ENCODE measurements around the gene MID2. TPM values are rescaled to one million over a fixed set of nuclear protein-coding genes. Genes with fewer than 3 reads are reported as not detected.
"Not testable (repeated sequence)": the region's sequence is repeated elsewhere in the genome, so short reads cannot be mapped to it uniquely, and the experiment has no call there.

Gene MID2
- total RNA-seq, 1 donor from 2014 or later = 14.2 TPM

DNA sequence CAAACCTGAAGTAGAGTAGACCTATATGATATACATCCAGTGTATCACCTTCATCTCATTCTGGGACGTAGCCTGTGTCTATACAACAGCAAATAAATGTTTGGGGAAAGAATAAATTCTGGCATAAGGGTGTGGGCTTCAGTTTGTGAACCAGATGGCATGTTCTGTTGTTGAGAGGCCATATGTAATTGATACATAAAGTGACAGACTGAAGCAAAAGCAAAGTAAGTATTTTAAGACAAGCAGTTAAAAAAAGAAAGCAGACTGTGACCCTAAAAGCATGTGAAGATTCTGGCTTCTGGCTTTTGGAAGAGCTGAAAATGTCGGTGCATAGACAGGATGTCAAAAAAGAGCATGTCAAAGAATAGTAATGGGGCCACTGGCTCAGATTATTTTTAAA lies 22.9 kb downstream of the MID2 start:
- no peak overlapping the region for H3K4me3 ChIP-seq (ENCODE audit: low read depth, low read length)
- H3K27me3 ChIP-seq (ENCODE audit: control insufficient read depth, insufficient read depth, low read length) = no peaks in the 10 kb centered on the region
- H3K36me3 ChIP-seq (ENCODE audit: control insufficient read depth, insufficient read depth, low read length) = no peaks in the 10 kb centered on the region
- no peak for TF ChIP-seq CTCF (IDR thresholded peaks at IDR 0.05; ENCODE audit: insufficient read depth, low read length, poor library complexity, severe bottlenecking)
- DNase-seq (ENCODE audit: low read depth) = no peak

GRCh38 chrX:107849747-107850421 lies 24.2 kb downstream of the MID2 start:
- Histone ChIP-seq H3K27me3 (ENCODE audit: control insufficient read depth, insufficient read depth, low read length) (no peaks in the 10 kb centered on the region), H3K4me3 (ENCODE audit: low read depth, low read length) (no peak overlapping the region), H3K36me3 (ENCODE audit: control insufficient read depth, insufficient read depth, low read length) (no peaks in the 10 kb centered on the region)
- TF ChIP-seq CTCF (IDR thresholded peaks at IDR 0.05; ENCODE audit: insufficient read depth, low read length, poor library complexity, severe bottlenecking) = no peak
- DNase-seq (ENCODE audit: low read depth) = no peak

DNA sequence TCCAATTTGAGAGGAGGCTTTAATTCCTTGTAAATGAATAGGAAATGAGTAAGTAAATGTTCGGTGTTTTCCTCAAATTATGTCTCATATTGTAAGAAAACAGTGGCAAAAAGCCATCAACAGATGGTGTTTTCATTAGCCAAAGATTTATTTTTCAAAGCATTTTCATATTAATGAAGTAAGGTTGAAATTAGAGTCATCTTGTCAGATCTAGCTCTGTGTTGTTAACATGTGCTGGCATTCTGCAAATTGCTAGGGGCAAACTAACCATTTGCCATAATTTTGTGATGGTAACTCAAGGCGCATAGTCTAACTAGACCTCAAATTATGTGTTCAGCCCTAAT lies 24.7 kb downstream of the MID2 start:
- H3K36me3 ChIP-seq (ENCODE audit: control insufficient read depth, insufficient read depth, low read length) = no peaks in the 10 kb centered on the region
- TF ChIP-seq CTCF (IDR thresholded peaks at IDR 0.05; ENCODE audit: insufficient read depth, low read length, poor library complexity, severe bottlenecking) = no peak
- no peaks in the 10 kb centered on the region for H3K27me3 ChIP-seq (ENCODE audit: control insufficient read depth, insufficient read depth, low read length)
- no peak for DNase-seq (ENCODE audit: low read depth)
- no peak overlapping the region for H3K4me3 ChIP-seq (ENCODE audit: low read depth, low read length)

GRCh38 chrX:107851215-107851614 lies 25.5 kb downstream of the MID2 start:
- no peak for TF ChIP-seq CTCF (IDR thresholded peaks at IDR 0.05; ENCODE audit: insufficient read depth, low read length, poor library complexity, severe bottlenecking)
- no peaks in the 10 kb centered on the region for H3K36me3 ChIP-seq (ENCODE audit: control insufficient read depth, insufficient read depth, low read length)
- no peak overlapping the region for H3K4me3 ChIP-seq (ENCODE audit: low read depth, low read length)
- DNase-seq (ENCODE audit: low read depth) = no peak
- H3K27me3 ChIP-seq (ENCODE audit: control insufficient read depth, insufficient read depth, low read length) = no peaks in the 10 kb centered on the region

GRCh38 chrX:107851665-107852064 lies 26.0 kb downstream of the MID2 start:
- not testable (repeated sequence) for H3K4me3 ChIP-seq (ENCODE audit: low read depth, low read length); DNase-seq (ENCODE audit: low read depth); H3K36me3 ChIP-seq (ENCODE audit: control insufficient read depth, insufficient read depth, low read length); H3K27me3 ChIP-seq (ENCODE audit: control insufficient read depth, insufficient read depth, low read length)

DNA sequence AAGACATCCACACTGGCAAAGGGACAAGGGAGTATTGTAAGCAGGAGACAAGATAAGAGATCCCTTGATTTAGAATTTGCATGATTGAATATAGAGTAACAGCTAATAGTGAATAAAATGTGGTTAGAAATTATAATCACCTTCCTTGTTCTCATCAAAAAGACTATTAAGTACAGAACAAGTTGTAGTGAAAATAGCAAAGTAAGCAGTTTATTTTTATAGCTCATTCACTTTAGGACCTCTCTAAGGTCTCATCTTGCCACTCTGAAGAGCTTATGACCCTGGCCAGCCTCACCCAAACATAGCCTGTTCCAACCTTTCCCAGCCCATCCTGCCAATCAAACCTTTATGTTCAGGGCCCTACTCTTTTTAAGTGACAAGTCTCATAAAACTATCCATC lies 30.6 kb downstream of the MID2 start:
- no peak overlapping the region for H3K4me3 ChIP-seq (ENCODE audit: low read depth, low read length)
- no peaks in the 10 kb centered on the region for H3K27me3 ChIP-seq (ENCODE audit: control insufficient read depth, insufficient read depth, low read length)
- TF ChIP-seq CTCF (IDR thresholded peaks at IDR 0.05; ENCODE audit: insufficient read depth, low read length, poor library complexity, severe bottlenecking) = no peak
- H3K36me3 ChIP-seq (ENCODE audit: control insufficient read depth, insufficient read depth, low read length) = no peaks in the 10 kb centered on the region
- no peak for DNase-seq (ENCODE audit: low read depth)

- not testable (repeated sequence) for H3K27me3 ChIP-seq (ENCODE audit: control insufficient read depth, insufficient read depth, low read length); H3K4me3 ChIP-seq (ENCODE audit: low read depth, low read length); H3K36me3 ChIP-seq (ENCODE audit: control insufficient read depth, insufficient read depth, low read length); DNase-seq (ENCODE audit: low read depth)
Observed at GRCh38 chrX:107857041-107857440, 31.4 kb downstream of the MID2 start.
